Activated CD4-positive, alpha-beta T cell treated with anti-CD3 and anti-CD28 coated beads, Interleukin-2, amount 10 ng/mL, durations not matched to agents 24 days and 14 days (primary cell): ENCODE results near the gene AKAP11. TPM values are rescaled to one million over a fixed set of nuclear protein-coding genes. Genes with fewer than 3 reads are reported as not detected.

ENCODE experiments used
- DNase-seq: peaks from one replicate; pipeline ENCODE4 v3.0.0; 2022
- H3K27ac Mint-ChIP-seq: one replicate; pipeline ENCODE4 v1.8.0; 2022; ENCODE audit warnings: mild to moderate bottlenecking, mixed read lengths
- H3K27me3 Mint-ChIP-seq: one replicate; pipeline ENCODE4 v1.8.0; 2022; ENCODE audit warnings: mixed read lengths
- H3K36me3 Mint-ChIP-seq: one replicate; pipeline ENCODE4 v1.8.0; 2022; ENCODE audit warnings: low read depth, mild to moderate bottlenecking, mixed read lengths
- H3K4me1 Mint-ChIP-seq: one replicate; pipeline ENCODE4 v1.8.0; 2021; ENCODE audit warnings: mixed read lengths
- H3K4me3 Mint-ChIP-seq: one replicate; pipeline ENCODE4 v1.8.0; 2022; ENCODE audit warnings: mild to moderate bottlenecking, moderate library complexity, mixed read lengths
- H3K9me3 Mint-ChIP-seq: one replicate; pipeline ENCODE4 v1.8.0; 2021; ENCODE audit warnings: mixed read lengths
- intact Hi-C: fragments of 100-400 bp; cut with micrococcal nuclease; formaldehyde crosslinking; loops from one replicate; pipeline ENCODE4 v1.15.1; 2023
- total RNA-seq: library from RNA; stranded (reverse); gene quantifications from 2 replicates; pipeline ENCODE4 v1.2.3, GENCODE V29; 2022

The AKAP11 gene
- total RNA-seq, 1 donor from 2014 or later: 39.9 TPM

- Mint-ChIP-seq H3K9me3 (peaks cover 5% of the 10 kb centered on the region), H3K4me1 (peaks cover 31% of the 10 kb centered on the region), H3K27me3 (no peaks in the 10 kb centered on the region), H3K36me3 (peaks cover 2% of the 10 kb centered on the region), H3K27ac (no peak overlapping the region), H3K4me3 (no peak overlapping the region)
- intact Hi-C loops: loop anchor here (5.0 kb wide), 3 partner anchors 146 to 241 kb away; partner anchors contain the start of gene TNFSF11
- no peak for DNase-seq
Observed at GRCh38 chr13:42331009-42331408, 59.1 kb downstream of the AKAP11 start.

- Mint-ChIP-seq H3K9me3 (peaks cover 5% of the 10 kb centered on the region), H3K27me3 (no peaks in the 10 kb centered on the region), H3K36me3 (peaks cover 2% of the 10 kb centered on the region), H3K27ac (peak overlapping the region; percentile 76), H3K4me1 (peaks cover 35% of the 10 kb centered on the region), H3K4me3 (no peak overlapping the region)
- peak; percentile 66 for DNase-seq
- intact Hi-C loops: loop anchor here (1.0 to 5.0 kb wide), 5 partner anchors 44 to 262 kb away; partner anchors contain the start of gene TNFSF11
Observed at GRCh38 chr13:42333613-42334328, 61.8 kb downstream of the AKAP11 start.

- DNase-seq: no peak
- intact Hi-C loops: loop anchor here (1.0 to 5.0 kb wide), 5 partner anchors 43 to 261 kb away; partner anchors contain the start of gene TNFSF11
- H3K27ac Mint-ChIP-seq: peak overlapping the region; percentile 76
Observed at GRCh38 chr13:42334329-42334706, 62.4 kb downstream of the AKAP11 start.

GRCh38 chr13:42337808-42338600 lies 66.1 kb downstream of the AKAP11 start:
- Mint-ChIP-seq H3K27ac (peak overlapping the region; percentile 32), H3K36me3 (no peaks in the 10 kb centered on the region), H3K4me1 (peaks cover 35% of the 10 kb centered on the region), H3K4me3 (no peak overlapping the region), H3K9me3 (peaks cover 9% of the 10 kb centered on the region), H3K27me3 (no peaks in the 10 kb centered on the region)
- intact Hi-C loops: loop anchor here (5.0 kb wide), 1 partner anchor 54 kb away; no protein-coding TSS in a partner anchor
- DNase-seq: no peak

More at GRCh38 chr13:42334329-42334706, 62.4 kb downstream of the AKAP11 start:
- Mint-ChIP-seq H3K4me3 (no peak overlapping the region), H3K36me3 (peaks cover 2% of the 10 kb centered on the region), H3K27me3 (no peaks in the 10 kb centered on the region), H3K9me3 (peaks cover 9% of the 10 kb centered on the region), H3K4me1 (peaks cover 32% of the 10 kb centered on the region)

- Mint-ChIP-seq H3K36me3 (peaks cover 4% of the 10 kb centered on the region), H3K27ac (no peak overlapping the region), H3K4me3 (no peak overlapping the region), H3K4me1 (peaks cover 44% of the 10 kb centered on the region), H3K9me3 (peaks cover 25% of the 10 kb centered on the region), H3K27me3 (no peaks in the 10 kb centered on the region)
- intact Hi-C loops: no loop called here
- DNase-seq: no peak
Observed at GRCh38 chr13:42345367-42345766, 73.4 kb downstream of the AKAP11 start.

- Mint-ChIP-seq H3K27ac (peak overlapping the region; percentile 79), H3K4me1 (peaks cover 38% of the 10 kb centered on the region), H3K4me3 (no peak overlapping the region), H3K27me3 (no peaks in the 10 kb centered on the region), H3K36me3 (peaks cover 4% of the 10 kb centered on the region), H3K9me3 (peaks cover 21% of the 10 kb centered on the region)
- no peak for DNase-seq
- intact Hi-C loops: no loop called here
Observed at GRCh38 chr13:42348576-42348975, 76.6 kb downstream of the AKAP11 start.

GRCh38 chr13:42350141-42350540 lies 78.2 kb downstream of the AKAP11 start:
- Mint-ChIP-seq H3K27ac (peak overlapping the region; percentile 57), H3K9me3 (peaks cover 17% of the 10 kb centered on the region), H3K4me3 (no peak overlapping the region), H3K27me3 (no peaks in the 10 kb centered on the region), H3K4me1 (peaks cover 40% of the 10 kb centered on the region), H3K36me3 (peaks cover 4% of the 10 kb centered on the region)
- DNase-seq: peak; percentile 50
- intact Hi-C loops: no loop called here

- intact Hi-C loops: loop anchor here (1.0 to 2.0 kb wide), 10 partner anchors 15 to 636 kb away; no protein-coding TSS in a partner anchor
- H3K9me3 Mint-ChIP-seq: peaks cover 13% of the 10 kb centered on the region
- H3K4me3 Mint-ChIP-seq: peak overlapping the region; percentile 77
- H3K27ac Mint-ChIP-seq: peak overlapping the region; percentile 99
- peak; percentile 80 for DNase-seq
- H3K27me3 Mint-ChIP-seq: no peaks in the 10 kb centered on the region
- H3K36me3 Mint-ChIP-seq: peaks cover 9% of the 10 kb centered on the region
- H3K4me1 Mint-ChIP-seq: peaks cover 54% of the 10 kb centered on the region
Observed at GRCh38 chr13:42354241-42355091, 82.5 kb downstream of the AKAP11 start.

GRCh38 chr13:42355092-42355485 lies 83.1 kb downstream of the AKAP11 start:
- intact Hi-C loops: loop anchor here (1.0 to 2.0 kb wide), 2 partner anchors 80 to 636 kb away; no protein-coding TSS in a partner anchor
- DNase-seq: peak; percentile 85
- no peaks in the 10 kb centered on the region for H3K27me3 Mint-ChIP-seq
- peaks cover 48% of the 10 kb centered on the region for H3K4me1 Mint-ChIP-seq
- H3K27ac Mint-ChIP-seq: peak overlapping the region; percentile 99
- H3K36me3 Mint-ChIP-seq: peaks cover 9% of the 10 kb centered on the region
- peaks cover 7% of the 10 kb centered on the region for H3K9me3 Mint-ChIP-seq
- H3K4me3 Mint-ChIP-seq: peak overlapping the region; percentile 77

- no peaks in the 10 kb centered on the region for H3K27me3 Mint-ChIP-seq
Observed at GRCh38 chr13:42355491-42356183, 83.7 kb downstream of the AKAP11 start.

GRCh38 chr13:42356184-42356575 lies 84.2 kb downstream of the AKAP11 start:
- peak overlapping the region; percentile 99 for H3K27ac Mint-ChIP-seq
- peaks cover 45% of the 10 kb centered on the region for H3K4me1 Mint-ChIP-seq
- no peaks in the 10 kb centered on the region for H3K27me3 Mint-ChIP-seq
- no peak for DNase-seq
- H3K4me3 Mint-ChIP-seq: peak overlapping the region; percentile 64
- H3K9me3 Mint-ChIP-seq: peaks cover 6% of the 10 kb centered on the region
- intact Hi-C loops: no loop called here
- H3K36me3 Mint-ChIP-seq: peaks cover 9% of the 10 kb centered on the region

More at GRCh38 chr13:42355491-42356183, 83.7 kb downstream of the AKAP11 start:
- Mint-ChIP-seq H3K9me3 (peaks cover 6% of the 10 kb centered on the region), H3K4me1 (peaks cover 45% of the 10 kb centered on the region), H3K27ac (peak overlapping the region; percentile 99), H3K4me3 (peak overlapping the region; percentile 77), H3K36me3 (peaks cover 9% of the 10 kb centered on the region)
- no peak for DNase-seq
- intact Hi-C loops: loop anchor here (1.0 to 2.0 kb wide), 2 partner anchors 80 to 635 kb away; no protein-coding TSS in a partner anchor

GRCh38 chr13:42360046-42360574 lies 88.2 kb downstream of the AKAP11 start:
- Mint-ChIP-seq H3K27me3 (no peaks in the 10 kb centered on the region), H3K27ac (no peak overlapping the region), H3K4me3 (no peak overlapping the region), H3K9me3 (peaks cover 6% of the 10 kb centered on the region), H3K36me3 (peaks cover 9% of the 10 kb centered on the region), H3K4me1 (peaks cover 39% of the 10 kb centered on the region)
- no peak for DNase-seq
- intact Hi-C loops: no loop called here
